Ovary (tissue), 9 donors: ENCODE measurements around the gene CLEC1B. TPM values are rescaled to one million over a fixed set of nuclear protein-coding genes. Genes with fewer than 3 reads are reported as not detected.
"Not testable (repeated sequence)": the region's sequence is repeated elsewhere in the genome, so short reads cannot be mapped to it uniquely, and the experiment has no call there.

Source experiments
- DNase-seq, 5 donors: peaks; one replicate each; pipeline ENCODE4 v3.0.0-alpha.2; 2019 to 2020
- H3K27ac ChIP-seq, 2 donors: fragments of 200-600 bp; one replicate each; pipeline versions ENCODE4 v1.5.1 to v1.8.0; 2019 to 2022
- H3K27me3 ChIP-seq: fragments of 200-600 bp; one replicate; pipeline ENCODE4 v1.8.0; 2022
- H3K36me3 ChIP-seq: fragments of 200-600 bp; sonication (generic); one replicate; pipeline ENCODE4 v1.5.1; 2019
- H3K4me1 ChIP-seq: one replicate; pipeline ENCODE4 v1.8.1; 2013; ENCODE audit warnings: mild to moderate bottlenecking, moderate library complexity; ENCODE audit not compliant: insufficient read depth
- H3K4me3 ChIP-seq: fragments of 200-600 bp; sonication (generic); one replicate; pipeline ENCODE4 v1.5.1; 2017
- H3K9me3 ChIP-seq, 2 donors: fragments of 200-600 bp in 1 of 2; sonication (generic) in 1 of 2; one replicate each; pipeline versions ENCODE4 v1.5.1 to v1.8.1; 2013 to 2019; ENCODE audit warnings: mild to moderate bottlenecking in 1 of 2, moderate library complexity in 1 of 2
- EP300 ChIP-seq: sonication (generic); formaldehyde crosslinking; IDR thresholded peaks from one replicate; pipeline ENCODE4 v1.6.1; 2017; ENCODE audit warnings: antibody characterized with exemption
- POLR2A ChIP-seq: fragments of 450-650 bp; IDR thresholded peaks from one replicate; pipeline ENCODE4 v1.6.1; 2017; ENCODE audit warnings: antibody characterized with exemption, mild to moderate bottlenecking, moderate library complexity
- WGBS, 3 donors: extraction: QIAGEN DNeasy Blood & Tissue Kit in 1 of 3; methylation state at CpG; one replicate each; pipeline versions ENCODE4 v1.1.5 to v1.1.7; 2013 to 2017; 5-methylcytosine and 5-hydroxymethylcytosine counted together
- intact Hi-C, 4 donors: fragments of 100-400 bp; cut with DNase I; formaldehyde crosslinking; loops; one replicate each; pipeline versions ENCODE4 v1.11.0 to v1.15.1; 2022 to 2023
- polyA plus RNA-seq, 2 donors: library from polyadenylated mRNA; stranded (reverse); fragments of 200-250 nt in 1 of 2; fragments of 350-450 nt in 1 of 2; fragmentation: Illumina TruSeq in 1 of 2; extraction: RNeasy Lipid Tissue Mini Kit (QIAGEN cat#74804) in 1 of 2; gene quantifications; one replicate each; pipeline ENCODE4 v1.2.3, GENCODE V29; 2013 to 2014
- total RNA-seq, 7 donors: library from RNA; depleted of rRNA in 2 of 7; stranded (reverse); fragments of >200 nt in 2 of 7; fragmentation: NEBNext Ultra II Directional in 3 of 7; extraction: Animal tissue kit (Norgen Biotek cat#: 25700) in 3 of 7; gene quantifications; one replicate each; pipeline versions ENCODE4 v1.1.0 to v1.2.4, GENCODE V29; 2016 to 2023
- TF ChIP-seq, protein P1 (sequence below), 3 donors: fragments of 450-650 bp in 2 of 3; fragments of 200-600 bp in 1 of 3; IDR thresholded peaks; one replicate each; pipeline versions ENCODE4 v1.5.1 to v1.8.0; 2016 to 2022; ENCODE audit warnings: antibody characterized with exemption in 3 of 3, mild to moderate bottlenecking in 1 of 3
- donor health status: DM: no; HTN: no; CAD: no; lungs with moderate emphysema.
- donor health status: DM: no; HTN: no; CAD: no.
- donor health status: Bipolar disorder and iron deficiency.
- donor health status: DM: yes; HTN: yes; CAD: no.
- donor health status: DM: no; HTN: no; CAD: no.
- donor health status: DM: yes; HTN: yes; CAD: no.

Gene CLEC1B
- total and polyA plus RNA-seq, 9 donors: 0.06 to 0.47 (median 0.26) TPM; not detected in 6

DNA sequence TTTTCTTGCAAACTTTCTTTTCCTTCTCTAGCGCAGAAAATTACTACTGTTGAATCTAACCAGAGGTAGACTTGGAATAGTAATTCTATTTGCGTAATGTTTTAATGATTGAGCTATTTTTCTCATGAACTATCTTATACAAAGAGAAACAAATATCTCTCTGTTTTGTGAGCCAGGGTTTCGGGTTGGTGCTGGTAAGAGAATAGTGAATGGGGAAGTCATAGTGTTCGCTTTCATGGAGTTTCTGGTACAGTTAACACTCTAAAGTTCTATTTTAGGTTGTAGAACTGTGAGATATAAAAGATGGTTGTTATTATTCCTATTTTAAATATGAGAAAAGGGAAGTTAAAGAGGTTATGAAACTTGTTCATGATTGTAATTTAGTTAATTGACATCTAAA, 6.6 kb downstream of the CLEC1B start:
- no peaks in the 10 kb centered on the region for H3K4me1 ChIP-seq
- intact Hi-C loops: no loop called here
- no peak for TF ChIP-seq POLR2A
- TF ChIP-seq, protein P1, sequence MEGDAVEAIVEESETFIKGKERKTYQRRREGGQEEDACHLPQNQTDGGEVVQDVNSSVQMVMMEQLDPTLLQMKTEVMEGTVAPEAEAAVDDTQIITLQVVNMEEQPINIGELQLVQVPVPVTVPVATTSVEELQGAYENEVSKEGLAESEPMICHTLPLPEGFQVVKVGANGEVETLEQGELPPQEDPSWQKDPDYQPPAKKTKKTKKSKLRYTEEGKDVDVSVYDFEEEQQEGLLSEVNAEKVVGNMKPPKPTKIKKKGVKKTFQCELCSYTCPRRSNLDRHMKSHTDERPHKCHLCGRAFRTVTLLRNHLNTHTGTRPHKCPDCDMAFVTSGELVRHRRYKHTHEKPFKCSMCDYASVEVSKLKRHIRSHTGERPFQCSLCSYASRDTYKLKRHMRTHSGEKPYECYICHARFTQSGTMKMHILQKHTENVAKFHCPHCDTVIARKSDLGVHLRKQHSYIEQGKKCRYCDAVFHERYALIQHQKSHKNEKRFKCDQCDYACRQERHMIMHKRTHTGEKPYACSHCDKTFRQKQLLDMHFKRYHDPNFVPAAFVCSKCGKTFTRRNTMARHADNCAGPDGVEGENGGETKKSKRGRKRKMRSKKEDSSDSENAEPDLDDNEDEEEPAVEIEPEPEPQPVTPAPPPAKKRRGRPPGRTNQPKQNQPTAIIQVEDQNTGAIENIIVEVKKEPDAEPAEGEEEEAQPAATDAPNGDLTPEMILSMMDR (IDR thresholded peaks at IDR 0.05): no peak
- H3K27me3 ChIP-seq: no peaks in the 10 kb centered on the region
- no peaks in the 10 kb centered on the region for H3K9me3 ChIP-seq
- H3K27ac ChIP-seq: no peak overlapping the region
- DNase-seq: no peak
- WGBS, 3 donors: 88 to 90% (median 88%) methylated on average over 4 of the region's 4 CpGs
- no peaks in the 10 kb centered on the region for H3K36me3 ChIP-seq
- no peak overlapping the region for H3K4me3 ChIP-seq

- Histone ChIP-seq H3K4me1 (no peaks in the 10 kb centered on the region), H3K27me3 (no peaks in the 10 kb centered on the region), H3K36me3 (no peaks in the 10 kb centered on the region), H3K4me3 (no peak overlapping the region), H3K9me3 (no peaks in the 10 kb centered on the region), H3K27ac (no peak overlapping the region)
- TF ChIP-seq, protein P1 (IDR thresholded peaks at IDR 0.05): no peak
- TF ChIP-seq EP300 (no peak), POLR2A (no peak)
- WGBS, 3 donors: 82 to 86% (median 86%) methylated on average over 3 of the region's 3 CpGs
- intact Hi-C loops: no loop called here
- DNase-seq: no peak
Measured at GRCh38 chr12:9991876-9992275, 7.0 kb downstream of the CLEC1B start.

- H3K4me3 ChIP-seq: no peak overlapping the region
- 74 to 79% (median 77%) methylated on average over 3 of the region's 3 CpGs for WGBS, 3 donors
Measured at GRCh38 chr12:9980126-9980525, 18.8 kb downstream of the CLEC1B start.

GRCh38 chr12:9977916-9978315, 21.0 kb downstream of the CLEC1B start:
- no peaks in the 10 kb centered on the region for H3K4me1 ChIP-seq
- no peak for DNase-seq
- TF ChIP-seq, protein P1 (IDR thresholded peaks at IDR 0.05): no peak
- no peak for TF ChIP-seq EP300
- TF ChIP-seq POLR2A: no peak
- H3K27ac ChIP-seq: no peak overlapping the region
- H3K27me3 ChIP-seq: no peaks in the 10 kb centered on the region
- H3K4me3 ChIP-seq: no peak overlapping the region
- H3K36me3 ChIP-seq: no peaks in the 10 kb centered on the region
- H3K9me3 ChIP-seq: no peaks in the 10 kb centered on the region
- intact Hi-C loops: no loop called here

More at GRCh38 chr12:9980126-9980525, 18.8 kb downstream of the CLEC1B start:
- Histone ChIP-seq H3K9me3 (no peaks in the 10 kb centered on the region), H3K4me1 (no peaks in the 10 kb centered on the region), H3K27me3 (no peaks in the 10 kb centered on the region), H3K27ac (no peak overlapping the region), H3K36me3 (no peaks in the 10 kb centered on the region)
- intact Hi-C loops: no loop called here
- TF ChIP-seq, protein P1 (IDR thresholded peaks at IDR 0.05): no peak
- TF ChIP-seq EP300 (no peak), POLR2A (no peak)
- DNase-seq: no peak

DNA sequence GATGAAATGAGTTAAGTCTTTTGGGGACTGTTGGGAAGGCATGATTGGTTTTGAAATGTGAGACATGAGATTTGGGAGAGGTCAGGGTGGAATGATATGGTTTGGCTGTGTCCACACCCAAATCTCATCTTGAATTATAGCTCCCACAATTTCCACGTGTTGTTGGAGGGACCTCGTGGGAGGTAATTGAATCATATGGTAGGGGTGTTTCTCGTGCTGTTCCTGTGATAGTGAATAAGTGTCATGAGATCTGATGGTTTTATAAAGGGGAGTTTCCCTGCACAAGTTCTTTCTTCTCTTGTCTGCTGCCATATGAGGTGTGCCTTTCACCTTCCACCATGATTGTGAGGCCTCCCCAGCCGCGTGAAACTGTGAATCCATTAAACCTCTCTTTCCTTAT, 22.3 kb downstream of the CLEC1B start:
- H3K4me3 ChIP-seq, intact Hi-C loops: not testable (repeated sequence)
- whole genome bisulfite sequencing, 3 donors: 51 to 55% (median 54%) methylated on average over 5 of the region's 5 CpGs

More for the DNA sequence above, 22.3 kb downstream of the CLEC1B start:
- H3K36me3 ChIP-seq, DNase-seq, H3K4me1 ChIP-seq, H3K27ac ChIP-seq, H3K27me3 ChIP-seq, H3K9me3 ChIP-seq: not testable (repeated sequence)
